HG03060 (cell line): Measurements from ENCODE around the gene C12orf76.
"Not testable (repeated sequence)": the region's sequence is repeated elsewhere in the genome, so short reads cannot be mapped to it uniquely, and the experiment has no call there.

Source experiments
- ATAC-seq: cut with Tn5 transposase; IDR thresholded peaks from one replicate; pipeline ENCODE4 v1.9.1; 2021; ENCODE audit warnings: low read depth, moderate number of reproducible peaks; ENCODE audit not compliant: unreplicated experiment

The C12orf76 gene, protein sequence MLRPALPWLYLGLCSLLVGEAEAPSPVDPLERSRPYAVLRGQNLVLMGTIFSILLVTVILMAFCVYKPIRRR

DNA sequence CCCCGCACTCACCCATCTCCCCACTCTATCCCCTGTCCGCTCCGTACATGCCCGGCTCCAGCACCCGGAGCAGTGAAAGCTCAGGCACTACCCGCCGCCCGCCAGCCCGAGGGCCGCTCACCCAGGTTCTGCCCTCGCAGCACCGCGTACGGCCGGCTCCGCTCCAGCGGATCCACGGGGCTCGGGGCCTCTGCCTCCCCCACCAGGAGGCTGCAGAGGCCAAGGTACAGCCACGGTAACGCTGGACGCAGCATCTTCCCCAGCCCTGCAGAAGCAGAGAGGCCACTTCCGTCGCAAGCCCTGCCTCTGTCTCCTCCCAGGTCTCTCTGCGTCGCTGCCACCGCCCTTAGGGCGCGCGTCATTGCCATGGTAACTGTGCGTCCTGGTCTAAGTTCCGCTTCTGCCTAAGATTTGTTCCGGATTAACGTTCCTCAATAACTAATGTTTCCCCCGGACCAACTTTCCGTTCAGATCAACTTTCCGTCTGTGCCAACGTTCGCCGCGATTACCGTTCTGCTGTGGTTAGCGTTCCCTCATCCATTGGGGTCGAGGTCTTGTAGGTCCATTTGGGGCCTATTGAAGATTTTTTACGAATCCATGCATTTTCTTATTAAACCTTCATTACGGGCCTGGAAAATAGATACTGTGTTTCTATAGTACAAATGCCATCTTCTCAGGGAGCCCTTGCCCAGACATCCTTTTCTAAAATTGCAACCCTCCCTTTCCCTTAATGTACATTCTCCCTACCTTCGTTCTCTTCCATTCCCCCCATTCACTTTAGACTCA, at the start of gene C12orf76:
Gene C12orf76, minus strand, starts transcription at position 281 of the 786 bp plus-strand sequence. Its CDS starts 27 bp downstream, at position 254.
- peak; percentile 90 for ATAC-seq

DNA sequence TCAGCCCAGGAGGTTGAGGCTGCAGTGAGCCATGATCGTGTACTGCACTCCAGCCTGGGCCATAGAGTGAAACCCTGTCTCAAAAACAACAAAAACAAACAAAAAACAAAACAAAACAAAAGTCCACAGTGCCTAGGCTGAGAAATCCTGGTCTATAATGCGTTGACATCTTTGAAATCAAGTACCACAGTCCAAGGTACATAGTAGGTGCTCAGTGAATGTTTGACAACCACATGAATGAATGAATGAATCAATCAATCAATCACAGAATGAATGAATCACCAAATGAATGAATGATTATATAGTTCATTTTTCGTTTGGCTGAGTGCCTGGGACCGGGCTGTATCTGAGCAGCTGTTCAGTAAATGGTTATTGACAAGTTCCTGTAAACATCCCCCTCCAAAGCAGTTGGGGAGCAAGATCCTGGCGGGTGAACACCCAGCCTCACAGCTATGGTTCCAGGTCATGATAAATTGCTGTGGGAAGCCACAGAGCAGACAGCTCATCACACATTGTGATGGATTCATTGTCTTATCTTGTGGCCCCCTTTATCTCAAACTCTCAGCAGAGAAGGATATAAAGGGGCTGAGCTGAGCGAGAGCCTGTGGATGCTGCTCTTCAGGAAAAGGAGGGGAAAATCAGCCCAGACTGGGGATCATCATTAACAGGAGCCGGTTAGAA, 45.4 kb upstream of the C12orf76 start:
- ATAC-seq: no peak

DNA sequence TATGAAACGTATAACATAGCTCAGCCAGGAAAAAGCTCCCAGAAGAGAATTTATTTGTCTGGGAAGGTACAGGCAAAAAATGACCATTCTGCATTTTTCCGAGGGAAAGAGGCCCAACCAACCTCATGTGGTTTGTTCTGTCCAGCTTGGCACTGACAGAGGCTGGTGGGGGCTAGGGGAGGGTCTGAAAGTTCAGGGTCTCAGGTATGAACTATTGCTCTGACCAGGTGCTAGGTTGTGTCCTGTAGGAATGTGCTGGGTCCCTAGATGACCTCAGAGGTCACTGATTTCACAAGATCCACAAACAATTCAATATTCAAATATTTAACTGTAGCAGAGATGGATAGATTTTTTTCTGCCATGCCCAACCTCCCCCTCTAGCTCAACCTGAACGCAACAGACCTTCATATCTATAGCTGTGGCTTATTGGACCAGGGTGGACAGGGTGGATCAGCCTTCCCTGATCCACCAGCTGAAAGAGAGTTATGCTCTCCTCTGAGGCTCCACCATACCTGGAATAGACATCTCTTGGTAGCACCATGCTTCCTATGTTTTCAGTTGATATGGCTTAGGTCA, 42.9 kb upstream of the C12orf76 start:
- no peak for ATAC-seq

DNA sequence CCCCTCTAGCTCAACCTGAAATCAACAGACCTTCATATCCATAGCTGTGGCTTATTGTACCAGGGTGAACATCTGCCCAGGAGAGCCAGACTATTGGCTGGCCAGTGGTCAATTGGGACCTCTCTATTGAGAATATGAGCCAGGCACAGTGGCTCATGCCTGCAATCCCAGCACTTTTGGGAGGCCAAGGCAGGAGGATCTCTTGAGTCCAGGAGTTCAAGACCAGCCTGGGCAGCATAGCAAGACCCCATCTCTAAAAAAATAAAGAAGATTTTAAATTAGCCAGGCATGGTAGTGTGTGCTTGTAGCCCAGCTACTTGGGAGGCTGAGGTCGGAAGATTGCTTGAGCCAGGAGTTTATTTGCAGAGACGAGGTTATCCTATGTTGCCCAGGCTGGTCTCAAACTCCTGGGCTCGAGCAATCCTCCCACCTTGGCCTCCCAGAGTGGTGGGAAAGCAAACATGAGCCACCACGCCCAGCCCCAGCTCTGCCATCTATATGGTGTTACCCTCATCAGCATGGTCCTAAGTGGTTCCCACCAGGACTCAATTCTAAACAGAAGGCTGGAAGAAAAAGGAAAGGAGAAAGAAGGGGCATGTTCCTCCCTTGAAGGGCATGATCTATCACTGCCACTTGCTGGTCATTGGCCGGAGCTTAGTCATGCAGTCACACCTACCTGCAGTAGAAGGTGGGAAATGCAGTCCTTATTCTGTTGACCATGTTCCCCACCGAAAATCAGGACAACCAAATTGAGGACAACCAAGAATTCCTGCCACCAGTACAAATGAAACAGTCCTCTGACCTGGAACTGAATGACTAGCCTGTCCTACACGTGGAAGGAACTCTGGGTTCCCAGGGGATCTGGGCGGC, 42.2 kb upstream of the C12orf76 start:
- no peak for ATAC-seq

DNA sequence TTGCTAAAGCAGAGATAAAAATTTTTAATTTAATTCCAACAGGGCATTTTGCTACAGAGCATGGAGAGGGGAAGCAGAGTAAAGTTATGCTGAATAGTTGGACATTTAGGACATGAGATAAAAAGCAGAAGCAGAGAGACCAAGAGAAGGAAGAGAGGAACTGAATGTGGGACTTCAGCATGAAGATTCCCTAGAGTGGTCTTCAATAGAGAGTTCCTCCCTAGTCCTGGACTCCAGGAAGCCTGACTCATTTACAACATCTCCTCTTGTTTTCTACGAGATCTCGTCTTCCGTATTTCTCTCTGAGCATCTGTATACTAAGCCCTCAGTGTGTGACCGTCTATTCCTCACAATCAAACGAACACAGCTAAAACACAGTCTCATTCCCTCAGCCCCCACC, 40.6 kb upstream of the C12orf76 start:
- no peak for ATAC-seq

DNA sequence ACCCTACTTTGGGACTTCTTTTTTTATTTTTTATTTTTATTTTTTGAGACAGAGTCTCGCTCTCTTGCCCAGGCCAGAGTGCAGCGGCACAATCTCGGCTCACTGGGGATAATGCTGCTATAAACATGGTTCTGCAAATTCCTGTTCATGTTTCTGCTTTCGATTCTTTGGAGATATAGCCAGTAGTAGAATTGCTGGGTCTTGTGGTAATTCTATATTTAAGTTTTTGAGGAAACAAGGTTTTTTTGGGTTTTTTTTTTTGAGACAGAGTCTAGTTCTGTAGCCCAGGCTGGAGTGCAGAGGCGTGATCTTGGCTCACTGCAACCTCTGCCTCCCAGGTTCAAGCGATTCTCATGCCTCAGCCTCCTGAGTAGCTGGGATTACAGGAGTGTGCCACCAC, 39.9 kb upstream of the C12orf76 start:
- ATAC-seq: not testable (repeated sequence)

DNA sequence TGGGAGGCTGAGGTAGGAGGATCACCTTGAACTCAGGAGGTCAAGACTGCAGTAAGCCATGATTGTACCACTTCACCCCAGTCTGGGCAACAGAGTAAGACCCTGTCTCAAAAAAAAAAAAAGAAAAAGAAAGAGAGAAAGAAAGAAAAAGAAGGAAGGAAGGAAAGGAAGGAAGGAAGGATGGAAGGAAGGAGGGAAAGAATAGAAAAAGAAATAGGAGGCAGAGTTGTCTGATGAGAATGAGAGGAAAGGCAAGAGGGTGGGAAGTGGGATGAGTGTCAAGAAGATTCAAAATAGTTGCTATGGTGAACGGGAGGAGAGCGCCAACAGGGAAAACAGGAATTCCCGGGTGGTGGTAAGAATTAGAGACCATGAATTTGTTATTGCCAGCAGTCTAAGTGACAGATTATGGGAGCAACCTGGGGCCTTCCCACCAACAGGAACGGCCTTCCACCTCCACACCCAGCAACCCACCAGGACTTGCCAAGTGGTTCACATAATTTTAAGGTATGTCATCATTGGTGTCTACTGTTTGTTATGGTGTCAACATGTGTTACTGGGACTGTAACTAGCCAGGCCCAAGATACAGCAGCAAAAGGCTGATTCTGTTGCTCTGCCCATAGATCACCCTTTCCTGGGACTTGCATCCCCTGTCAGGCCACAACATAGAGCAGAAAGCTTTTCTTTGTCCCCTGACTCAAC, 36.1 kb upstream of the C12orf76 start:
- no peak for ATAC-seq

DNA sequence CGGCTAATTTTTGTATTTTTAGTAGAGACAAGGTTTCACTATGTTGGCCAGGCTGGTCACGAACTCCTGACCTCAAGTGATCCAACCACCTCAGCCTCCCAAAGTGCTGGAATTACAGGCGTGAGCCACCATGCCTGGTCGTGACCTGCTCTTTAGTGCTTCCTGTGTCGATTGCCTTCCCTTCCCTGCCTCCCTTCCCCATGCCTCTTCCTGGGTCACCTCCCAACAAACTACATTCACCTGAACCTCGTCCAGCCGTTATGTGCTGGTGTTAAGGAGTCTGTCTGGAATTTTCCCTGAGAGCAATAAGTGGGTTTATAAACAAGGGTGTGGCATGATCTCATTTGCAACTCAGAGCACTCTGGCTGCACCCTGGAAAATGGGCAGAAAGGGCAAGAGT, 32.1 kb upstream of the C12orf76 start:
- no peak for ATAC-seq

DNA sequence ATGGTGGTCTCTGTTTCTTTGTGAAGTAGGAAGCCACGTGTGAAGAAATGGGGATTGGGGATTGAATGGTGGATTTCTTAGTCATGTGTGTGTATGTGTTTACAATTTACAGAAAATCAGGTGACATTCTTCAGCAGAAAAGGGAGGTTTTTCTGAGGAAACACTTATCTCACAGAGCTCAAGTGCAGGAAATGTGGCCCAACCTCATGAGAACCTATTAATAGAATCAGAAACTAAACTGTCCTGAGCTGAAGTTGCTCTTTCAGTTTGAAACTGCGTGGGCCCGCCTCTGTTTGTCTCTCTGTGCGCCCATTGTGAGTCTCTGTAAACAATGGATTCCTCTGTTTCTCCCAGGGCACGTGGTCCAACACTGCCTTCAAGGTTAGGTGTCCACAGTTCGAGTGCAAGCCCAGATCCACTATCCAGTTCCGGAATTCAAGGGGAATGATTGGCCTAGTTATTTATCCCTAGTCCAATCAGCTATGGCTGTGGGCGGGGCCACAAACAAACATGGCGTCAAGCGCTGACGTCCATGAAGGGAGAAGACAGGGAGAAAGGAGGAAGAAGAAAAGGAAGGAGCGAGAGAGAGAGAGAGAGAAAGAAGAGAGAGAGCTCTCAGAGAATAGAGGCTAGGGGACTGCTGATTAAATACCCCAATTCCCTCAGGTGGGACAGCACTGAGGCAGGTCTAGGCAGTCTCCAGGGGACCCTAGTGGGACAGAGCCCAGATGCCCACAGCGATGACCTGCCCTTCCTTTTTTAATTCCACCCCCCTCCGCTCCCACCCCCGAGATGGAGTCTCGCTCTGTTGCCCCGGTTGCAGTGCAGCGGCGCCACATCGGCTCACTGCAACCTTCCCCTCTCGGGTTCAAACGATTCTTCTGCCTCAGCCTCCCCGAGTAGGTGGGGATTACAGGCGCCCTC, 31.4 kb upstream of the C12orf76 start:
- ATAC-seq: peak; percentile 79

DNA sequence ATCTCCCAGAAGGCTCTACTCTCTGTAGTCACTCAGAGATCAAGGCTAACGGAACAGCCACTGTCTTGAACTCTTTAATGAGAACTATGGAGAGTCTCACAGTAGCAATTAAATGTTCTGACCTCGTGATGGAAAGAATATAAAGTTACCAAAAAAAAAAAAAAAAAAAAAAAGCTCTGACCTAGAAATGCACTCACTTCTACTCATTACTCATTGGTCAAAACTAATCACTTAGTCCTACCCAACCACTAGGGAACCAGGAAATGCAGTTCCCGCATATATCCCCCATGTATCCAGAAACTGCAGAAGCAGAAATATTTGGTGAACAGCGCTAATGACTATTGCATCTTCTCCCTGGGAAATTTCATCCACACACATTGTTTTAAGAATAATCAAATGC, 29.5 kb upstream of the C12orf76 start:
- ATAC-seq: no peak

DNA sequence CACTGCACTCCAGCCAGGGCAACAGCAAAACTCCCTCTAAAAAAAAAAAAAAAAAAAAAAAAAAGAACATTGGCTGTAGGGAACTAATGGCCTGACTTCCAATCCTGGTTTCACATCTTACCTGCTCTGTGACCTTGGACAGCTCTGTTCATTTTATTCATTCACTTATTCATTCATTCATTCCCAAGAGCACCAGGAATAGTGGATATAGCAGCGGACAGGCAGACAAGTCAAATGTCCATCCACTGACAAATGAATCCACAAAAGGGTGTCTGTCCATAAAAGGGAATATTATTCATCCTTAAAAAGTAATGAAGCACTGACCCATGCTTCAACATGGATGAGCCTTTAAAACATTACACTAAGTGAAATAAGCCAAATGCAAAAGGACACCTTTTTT, 27.6 kb upstream of the C12orf76 start:
- no peak for ATAC-seq

DNA sequence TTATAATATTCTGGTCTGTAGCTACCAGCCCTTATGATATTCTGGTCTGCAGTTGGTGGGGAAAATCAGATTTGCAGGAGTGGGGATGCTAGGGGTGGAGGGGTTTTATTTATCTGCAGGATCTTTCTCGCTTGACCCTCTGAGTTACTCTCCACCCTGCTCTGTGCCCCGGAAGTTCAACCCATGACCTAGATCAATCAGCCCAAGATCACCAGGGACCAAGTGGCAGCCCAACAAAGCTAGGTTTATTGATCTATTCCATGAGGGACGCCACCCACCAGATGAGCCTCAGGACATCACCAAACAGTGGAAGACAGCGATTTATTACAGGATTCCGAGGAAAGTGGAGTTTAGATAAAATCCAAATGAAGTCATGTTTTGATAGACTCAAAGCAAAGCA, 25.8 kb upstream of the C12orf76 start:
- no peak for ATAC-seq

DNA sequence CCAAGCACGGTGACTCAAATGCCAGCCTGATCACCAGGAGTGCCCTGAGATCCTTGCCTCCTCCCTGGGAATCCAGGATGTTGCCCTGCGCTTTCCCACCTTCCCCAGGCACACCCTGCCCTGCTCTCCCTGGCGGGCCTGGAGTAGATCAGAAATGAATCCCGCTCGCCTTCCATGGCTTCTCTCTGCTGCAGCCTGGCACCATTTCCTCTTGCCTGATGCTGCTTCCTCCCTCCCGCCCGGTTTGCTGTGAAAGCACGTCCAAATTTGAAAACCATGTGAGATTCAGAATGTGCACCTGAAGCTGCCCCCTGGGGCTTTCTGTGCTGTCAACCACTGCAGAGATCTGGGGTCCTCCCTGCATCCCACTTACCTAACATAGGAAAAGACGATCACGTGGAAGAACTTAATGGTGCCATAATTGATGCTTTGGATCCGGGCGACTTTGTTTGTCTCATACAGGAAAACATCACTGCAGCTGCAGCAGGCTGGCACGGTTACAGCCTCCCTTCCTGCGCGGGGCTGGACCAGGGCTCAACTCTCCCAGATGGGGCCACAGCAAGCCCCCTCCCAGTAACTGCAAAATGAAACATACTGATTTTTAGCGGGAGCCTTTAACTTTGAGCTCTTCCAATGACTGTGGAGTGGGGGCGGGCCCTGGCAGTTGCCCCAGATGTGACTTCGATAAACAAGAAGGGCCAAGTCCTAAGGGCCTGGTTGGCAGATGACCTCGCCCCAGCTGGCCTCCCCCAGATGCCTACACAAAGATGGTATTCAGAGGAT, 24.9 kb upstream of the C12orf76 start:
- ATAC-seq: no peak

DNA sequence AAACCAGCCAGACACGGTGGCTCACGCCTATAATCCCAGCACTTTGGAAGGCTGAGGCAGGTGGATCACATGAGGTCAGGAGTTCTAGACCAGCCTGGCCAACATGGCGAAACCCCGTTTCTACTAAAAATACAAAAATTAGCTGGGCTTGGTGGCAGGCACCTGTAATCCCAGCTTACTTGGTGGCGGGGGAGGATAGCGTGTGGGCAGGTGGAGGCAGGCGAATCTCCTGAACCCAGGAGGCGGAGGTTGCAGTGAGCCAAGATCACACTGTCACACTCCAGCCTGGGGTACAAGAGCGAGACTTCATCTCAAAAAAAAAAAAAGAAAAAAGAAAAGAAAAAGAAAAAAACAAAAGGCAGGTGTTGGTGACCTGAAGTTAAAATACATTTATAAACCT, 24.3 kb upstream of the C12orf76 start:
- ATAC-seq: not testable (repeated sequence)

DNA sequence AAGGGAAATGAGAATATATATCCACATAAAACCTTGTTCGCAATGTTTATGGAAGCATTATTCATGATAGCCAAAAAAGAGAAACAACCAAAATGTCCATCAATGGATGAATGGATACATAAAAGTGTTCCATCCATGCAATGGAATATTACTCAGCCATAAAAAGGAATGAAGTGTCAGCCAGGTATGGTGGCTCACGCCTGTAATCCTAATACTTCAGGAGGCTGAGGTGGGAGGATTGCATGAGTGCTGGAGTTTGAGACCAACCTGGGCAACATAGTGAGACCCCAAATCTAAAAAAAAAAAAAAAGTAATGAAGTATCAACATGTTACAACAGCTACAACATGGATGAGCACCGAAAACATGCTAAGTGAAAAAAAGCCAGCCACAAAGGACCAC, 23.6 kb upstream of the C12orf76 start:
- no peak for ATAC-seq

DNA sequence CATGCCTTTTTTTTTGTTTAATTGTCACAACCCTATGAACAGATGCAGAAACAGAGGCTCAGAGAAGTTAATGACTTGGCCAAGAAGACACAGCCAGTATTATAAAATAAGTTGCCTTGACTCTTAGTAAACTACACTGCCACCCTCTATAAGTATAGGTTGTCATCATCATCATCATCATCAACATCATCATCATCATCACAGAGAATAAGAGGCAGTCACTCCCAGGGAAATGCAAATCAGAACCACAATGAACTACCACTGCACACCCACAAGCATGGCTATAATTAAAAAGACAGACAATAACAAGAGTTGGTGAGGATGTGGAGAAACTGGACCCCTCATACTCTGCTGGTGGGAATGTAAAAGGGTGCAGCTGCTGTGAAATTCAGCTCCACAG, 23.2 kb upstream of the C12orf76 start:
- ATAC-seq: no peak

DNA sequence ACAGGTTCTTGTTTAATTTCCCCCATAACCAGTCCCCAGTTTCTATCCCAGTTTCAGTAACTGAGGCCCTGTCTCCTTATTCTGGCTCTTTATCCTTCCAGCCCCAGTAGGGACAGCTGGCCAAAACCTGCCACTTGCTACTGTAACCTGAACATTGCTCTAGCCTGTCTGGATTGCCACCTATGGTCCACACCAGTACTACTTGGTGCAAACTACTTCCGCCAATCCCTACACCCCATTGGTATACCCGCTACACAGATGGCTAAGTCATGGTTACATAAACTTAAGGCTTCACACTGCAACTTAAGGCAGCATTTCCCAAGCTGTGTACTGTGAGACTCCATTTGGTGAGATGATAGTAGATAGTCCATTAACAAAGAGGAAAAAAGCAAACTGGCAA, 20.3 kb upstream of the C12orf76 start:
- ATAC-seq: no peak

DNA sequence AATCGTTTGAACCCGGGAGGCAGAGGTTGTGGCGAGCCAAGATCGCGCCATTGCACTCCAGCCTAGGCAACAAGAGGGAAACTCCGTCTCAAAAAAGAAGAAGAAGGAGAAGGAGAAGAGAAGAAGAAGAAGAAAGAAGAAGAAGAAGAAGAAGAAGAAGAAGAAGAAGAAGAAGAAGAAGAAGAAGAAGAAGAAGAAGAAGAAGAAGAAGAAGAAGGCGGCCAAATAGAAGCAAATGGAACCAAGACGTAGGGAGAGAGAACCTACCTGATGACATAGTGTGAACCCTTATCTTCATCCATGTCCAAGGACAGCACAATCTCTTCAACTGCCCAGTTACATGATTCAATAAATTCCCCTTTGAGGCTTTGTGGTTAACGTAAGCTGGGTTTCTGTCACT, 19.8 kb upstream of the C12orf76 start:
- not testable (repeated sequence) for ATAC-seq
